GM21576 (cell line): Measurements from ENCODE around the gene TMEM52B.

Experiments used
- ATAC-seq: cut with Tn5 transposase; IDR thresholded peaks from one replicate; pipeline ENCODE4 v1.9.1; 2021; ENCODE audit warnings: mild to moderate bottlenecking, moderate library complexity; ENCODE audit not compliant: unreplicated experiment

Gene TMEM52B

GRCh38 chr12:10238526-10238925 is 59.7 kb downstream of the TMEM52B start:
- no peak for ATAC-seq

GRCh38 chr12:10241290-10241689 is 62.5 kb downstream of the TMEM52B start:
- ATAC-seq: no peak
